Activated CD8-positive, alpha-beta T cell treated with anti-CD3 and anti-CD28 coated beads for 36 hours (primary cell): ENCODE data around the gene OR6J1. TPM values are rescaled to one million over a fixed set of nuclear protein-coding genes. Genes with fewer than 3 reads are reported as not detected.

Experiments used
- ATAC-seq: fragments of 200-7000 bp; cut with Tn5 transposase; one replicate; pipeline ENCODE4 v1.10.0; 2021; ENCODE audit warnings: mild to moderate bottlenecking, moderate library complexity
- CTCF ChIA-PET: fragments of 350-600 bp; sonication (Branson Sonifier 250); formaldehyde crosslinking; loops from one replicate; lab custom pipeline; 2021; ENCODE audit warnings: antibody characterized with exemption; lab: Charles Lee
- POLR2A ChIA-PET: fragments of 350-600 bp; sonication (Branson Sonifier 250); formaldehyde crosslinking; loops from one replicate; lab custom pipeline; 2021; ENCODE audit warnings: antibody characterized with exemption; lab: Charles Lee
- DNase-seq: peaks from one replicate; pipeline ENCODE4 v3.0.0-alpha.2; 2020
- H3K27ac Mint-ChIP-seq: one replicate; pipeline ENCODE4 v1.8.0; 2021; ENCODE audit warnings: mild to moderate bottlenecking, mixed read lengths
- H3K27me3 Mint-ChIP-seq: one replicate; pipeline ENCODE4 v1.8.0; 2021; ENCODE audit warnings: mixed read lengths
- H3K36me3 Mint-ChIP-seq: one replicate; pipeline ENCODE4 v1.8.0; 2021; ENCODE audit warnings: low read depth, mixed read lengths
- H3K4me1 Mint-ChIP-seq: one replicate; pipeline ENCODE4 v1.8.0; 2021; ENCODE audit warnings: low read depth, mixed read lengths
- H3K4me3 Mint-ChIP-seq: one replicate; pipeline ENCODE4 v1.8.0; 2021; ENCODE audit warnings: mild to moderate bottlenecking, moderate library complexity, mixed read lengths
- H3K9me3 Mint-ChIP-seq: one replicate; pipeline ENCODE4 v1.8.0; 2021; ENCODE audit warnings: mixed read lengths
- CTCF ChIP-seq: fragments of 200-600 bp; IDR thresholded peaks from one replicate; pipeline ENCODE4 v1.8.0; 2022; ENCODE audit warnings: antibody characterized with exemption, mild to moderate bottlenecking
- intact Hi-C: fragments of 100-400 bp; cut with micrococcal nuclease; formaldehyde crosslinking; loops from one replicate; pipeline ENCODE4 v1.10.0; 2022
- total RNA-seq, 2 experiments: library from RNA; stranded (reverse); gene quantifications; one replicate each; pipeline ENCODE4 v1.2.3, GENCODE V29; 2021

OR6J1 gene
- total RNA-seq, 2 experiments from 2014 or later = not detected

- CTCF ChIA-PET = no interaction called here
- DNase-seq (no peak), ATAC-seq (no peak)
- intact Hi-C loops = no loop called here
- POLR2A ChIA-PET = no interaction called here
- TF ChIP-seq CTCF = no peak
- no peak overlapping the region for H3K4me3 Mint-ChIP-seq
- peaks cover 9% of the 10 kb centered on the region for H3K36me3 Mint-ChIP-seq
- H3K4me1 Mint-ChIP-seq = peaks cover 5% of the 10 kb centered on the region
- H3K9me3 Mint-ChIP-seq = peaks cover 2% of the 10 kb centered on the region
- no peaks in the 10 kb centered on the region for H3K27me3 Mint-ChIP-seq
- no peak overlapping the region for H3K27ac Mint-ChIP-seq
Observed at GRCh38 chr14:22613736-22614239, 30.4 kb downstream of the OR6J1 start.

GRCh38 chr14:22613106-22613695 is 31.0 kb downstream of the OR6J1 start:
- ATAC-seq = no peak
- Mint-ChIP-seq H3K27ac (no peak overlapping the region), H3K27me3 (no peaks in the 10 kb centered on the region), H3K4me1 (peaks cover 5% of the 10 kb centered on the region), H3K36me3 (peaks cover 9% of the 10 kb centered on the region), H3K9me3 (peaks cover 2% of the 10 kb centered on the region), H3K4me3 (no peak overlapping the region)
- no peak for TF ChIP-seq CTCF
- POLR2A ChIA-PET = interaction anchor here (0.8 kb wide), 1 partner anchor 56 kb away, joined by 3 read pairs; no protein-coding TSS in a partner anchor
- CTCF ChIA-PET = no interaction called here
- DNase-seq = no peak
- intact Hi-C loops = no loop called here

GRCh38 chr14:22610931-22611330 is 33.2 kb downstream of the OR6J1 start:
- TF ChIP-seq CTCF = no peak
- POLR2A ChIA-PET = no interaction called here
- H3K9me3 Mint-ChIP-seq = no peaks in the 10 kb centered on the region
- ATAC-seq (no peak), DNase-seq (no peak)
- H3K27ac Mint-ChIP-seq = no peak overlapping the region
- peaks cover 5% of the 10 kb centered on the region for H3K4me1 Mint-ChIP-seq
- H3K27me3 Mint-ChIP-seq = no peaks in the 10 kb centered on the region
- CTCF ChIA-PET = interaction anchor here (1.2 kb wide), 1 partner anchor 708 kb away, joined by 3 read pairs; no protein-coding TSS in a partner anchor
- H3K4me3 Mint-ChIP-seq = no peak overlapping the region
- intact Hi-C loops = no loop called here
- H3K36me3 Mint-ChIP-seq = peaks cover 18% of the 10 kb centered on the region

GRCh38 chr14:22607291-22607690 is 36.9 kb downstream of the OR6J1 start:
- peaks cover 30% of the 10 kb centered on the region for H3K36me3 Mint-ChIP-seq
- POLR2A ChIA-PET = interaction anchor here (0.9 kb wide), 1 partner anchor 461 kb away, joined by 3 read pairs; no protein-coding TSS in a partner anchor

More at GRCh38 chr14:22607291-22607690, 36.9 kb downstream of the OR6J1 start:
- Mint-ChIP-seq H3K27ac (no peak overlapping the region), H3K4me3 (no peak overlapping the region), H3K27me3 (no peaks in the 10 kb centered on the region), H3K4me1 (no peaks in the 10 kb centered on the region), H3K9me3 (no peaks in the 10 kb centered on the region)
- no peak for DNase-seq
- TF ChIP-seq CTCF = no peak
- CTCF ChIA-PET = interaction anchor here (1.3 kb wide), 1 partner anchor 14 kb away, joined by 4 read pairs; no protein-coding TSS in a partner anchor
- ATAC-seq = no peak
- intact Hi-C loops = no loop called here
